DMS 273 (cell line): ENCODE data around the gene ANKRD33B.

ENCODE experiments used
- DNase-seq: peaks from one replicate; lab custom pipeline; 2025; ENCODE audit not compliant: unreplicated experiment; lab: John Stamatoyannopoulos, UW

ANKRD33B gene

DNA sequence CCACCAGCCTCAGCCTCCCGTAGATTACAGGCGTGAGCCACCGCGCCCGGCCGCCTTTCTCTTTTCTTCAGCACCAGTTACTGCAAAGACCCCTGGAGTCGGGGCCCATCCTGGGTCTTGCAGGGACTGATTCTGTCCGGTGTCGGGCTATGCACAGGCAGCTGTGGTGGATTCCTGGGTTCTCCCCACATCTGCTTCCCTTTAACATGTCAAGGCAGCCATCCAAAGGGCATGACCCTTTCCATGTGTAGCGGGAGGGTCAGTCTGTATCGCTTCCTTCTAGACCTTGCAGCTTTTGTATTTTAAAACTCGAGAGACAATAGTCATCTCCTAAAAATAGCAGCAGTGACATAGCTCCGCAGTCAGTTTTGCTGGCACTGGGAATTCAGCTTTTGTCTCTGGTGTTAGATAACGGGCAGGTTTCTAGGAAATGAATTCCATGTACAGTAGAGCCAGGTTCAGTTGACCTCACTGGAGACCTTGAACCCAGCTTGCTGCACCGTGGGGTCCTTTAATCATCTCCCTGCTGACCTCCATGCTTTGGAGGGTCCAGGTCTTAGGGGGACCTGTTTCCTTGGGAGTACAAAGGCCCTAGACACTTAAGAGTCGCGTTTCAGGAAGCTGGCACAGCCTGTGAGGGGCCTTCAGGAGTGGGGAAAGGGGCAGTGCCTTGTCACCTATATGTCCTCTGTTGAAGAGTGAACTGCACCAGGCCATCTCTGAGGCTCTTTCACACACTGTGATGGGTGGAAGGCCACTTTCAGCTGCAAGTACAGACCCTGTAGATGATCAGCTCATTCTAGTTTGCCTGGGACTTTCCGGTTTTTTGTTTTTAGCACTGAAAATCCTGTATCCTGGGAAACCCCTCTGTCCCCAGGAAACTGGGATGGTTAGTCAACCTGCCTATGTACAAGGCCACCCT is 13.8 kb downstream of the ANKRD33B start:
- DNase-seq, result no peak

GRCh38 chr5:10578293-10578665 is 14.4 kb downstream of the ANKRD33B start:
- DNase-seq, result no peak

DNA sequence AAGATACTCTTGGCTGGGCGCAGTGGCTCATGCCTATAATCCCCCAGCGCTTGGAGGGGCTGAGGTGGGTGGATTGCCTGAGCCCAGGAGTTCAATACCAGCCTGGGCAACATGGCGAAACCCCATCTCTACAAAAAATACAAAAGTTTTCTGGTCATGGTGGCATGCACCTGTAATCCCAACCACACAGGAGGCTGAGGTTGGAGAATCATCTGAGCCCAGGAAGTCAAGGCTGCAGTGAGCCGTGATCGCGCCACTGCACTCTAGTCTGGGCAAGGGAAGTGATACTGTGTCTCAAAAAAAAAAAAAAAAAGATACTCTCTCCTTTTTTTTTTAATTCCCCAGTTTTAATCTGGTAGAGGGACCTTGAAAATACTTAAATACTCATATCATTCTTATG is 15.0 kb downstream of the ANKRD33B start:
- no peak for DNase-seq

GRCh38 chr5:10579536-10580521 is 16.0 kb downstream of the ANKRD33B start:
- DNase-seq, result no peak

- peak; percentile 42 for DNase-seq
Observed at GRCh38 chr5:10580531-10581423, 16.9 kb downstream of the ANKRD33B start.

DNA sequence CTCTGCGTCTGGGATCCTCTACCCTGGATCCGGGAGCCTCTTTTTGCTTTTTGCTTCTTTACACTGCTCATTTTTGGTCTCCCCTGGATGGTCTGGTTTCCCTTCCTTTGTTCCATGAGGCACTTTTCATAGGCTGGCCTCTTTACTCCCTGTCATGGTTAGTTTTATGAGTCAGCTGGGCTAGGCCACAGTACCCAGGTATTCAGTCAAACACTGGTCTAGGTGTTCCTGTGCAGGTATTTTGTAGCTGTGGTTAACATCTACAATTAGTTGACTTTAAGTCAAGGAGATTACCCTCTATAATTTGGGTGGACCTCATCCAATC is 17.5 kb downstream of the ANKRD33B start:
- DNase-seq, result no peak

- peak; percentile 51 for DNase-seq
Observed at GRCh38 chr5:10581867-10582511, 18.1 kb downstream of the ANKRD33B start.

DNA sequence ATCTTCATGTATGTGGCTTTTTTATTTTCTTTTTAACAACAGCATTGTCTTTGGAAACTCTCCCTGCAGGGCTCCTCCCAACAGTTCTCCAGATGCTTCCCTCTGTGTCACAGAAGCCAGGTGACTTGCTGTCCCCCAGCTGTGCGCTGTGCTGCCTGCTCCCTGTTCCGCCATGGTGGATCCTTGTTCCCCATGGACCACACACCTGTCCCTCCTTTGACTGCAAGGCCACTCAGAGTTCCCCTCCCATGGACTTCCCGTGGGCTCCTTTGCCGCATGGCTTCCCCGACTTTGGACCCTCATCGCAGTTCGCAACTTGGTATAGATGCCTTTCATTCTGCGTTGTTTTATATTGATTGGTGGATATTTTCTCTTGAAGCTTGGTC is 18.6 kb downstream of the ANKRD33B start:
- no peak for DNase-seq

DNA sequence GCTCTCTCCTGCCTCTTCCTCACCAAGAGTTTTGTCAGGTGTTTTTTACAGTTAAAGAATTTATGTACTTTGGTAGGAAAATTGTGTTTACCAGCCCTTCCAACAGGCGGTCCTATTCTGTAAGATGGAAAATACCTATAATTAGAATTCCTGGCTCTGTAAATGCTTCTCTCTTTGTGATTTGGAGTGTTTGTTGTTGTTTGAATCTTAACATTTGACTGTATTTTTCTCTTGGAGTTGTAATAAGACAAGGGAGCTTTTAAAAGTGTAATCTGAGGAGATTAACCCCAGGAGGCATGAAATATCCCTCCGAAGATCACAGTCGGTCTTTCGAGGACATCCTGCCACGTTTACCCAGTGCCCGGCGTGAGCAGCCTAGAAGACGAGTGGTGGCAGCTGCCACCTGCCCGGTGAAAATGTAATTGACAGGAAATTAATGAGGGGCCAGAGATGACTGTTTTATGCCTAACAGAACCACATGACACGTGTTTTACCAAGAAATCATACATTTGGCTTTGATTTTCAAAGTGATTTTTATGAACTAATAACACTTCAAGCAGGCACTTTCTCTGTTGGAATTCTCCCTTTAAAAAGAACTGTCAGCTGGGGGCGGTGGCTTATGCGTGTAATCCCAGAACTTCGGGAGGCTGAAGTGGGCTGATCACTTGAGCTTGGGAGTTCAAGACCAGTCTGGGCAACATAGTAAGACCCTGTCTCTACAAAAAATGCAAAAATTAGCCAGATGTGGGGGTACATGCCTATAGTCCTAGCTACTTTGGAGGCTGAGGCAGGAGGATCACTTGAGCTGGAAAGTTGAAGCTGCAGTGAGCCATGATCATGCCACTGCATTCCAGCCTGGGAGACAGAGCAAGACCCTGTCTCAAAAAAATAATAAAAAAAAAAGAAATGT is 20.0 kb downstream of the ANKRD33B start:
- peak; percentile 68 for DNase-seq

DNA sequence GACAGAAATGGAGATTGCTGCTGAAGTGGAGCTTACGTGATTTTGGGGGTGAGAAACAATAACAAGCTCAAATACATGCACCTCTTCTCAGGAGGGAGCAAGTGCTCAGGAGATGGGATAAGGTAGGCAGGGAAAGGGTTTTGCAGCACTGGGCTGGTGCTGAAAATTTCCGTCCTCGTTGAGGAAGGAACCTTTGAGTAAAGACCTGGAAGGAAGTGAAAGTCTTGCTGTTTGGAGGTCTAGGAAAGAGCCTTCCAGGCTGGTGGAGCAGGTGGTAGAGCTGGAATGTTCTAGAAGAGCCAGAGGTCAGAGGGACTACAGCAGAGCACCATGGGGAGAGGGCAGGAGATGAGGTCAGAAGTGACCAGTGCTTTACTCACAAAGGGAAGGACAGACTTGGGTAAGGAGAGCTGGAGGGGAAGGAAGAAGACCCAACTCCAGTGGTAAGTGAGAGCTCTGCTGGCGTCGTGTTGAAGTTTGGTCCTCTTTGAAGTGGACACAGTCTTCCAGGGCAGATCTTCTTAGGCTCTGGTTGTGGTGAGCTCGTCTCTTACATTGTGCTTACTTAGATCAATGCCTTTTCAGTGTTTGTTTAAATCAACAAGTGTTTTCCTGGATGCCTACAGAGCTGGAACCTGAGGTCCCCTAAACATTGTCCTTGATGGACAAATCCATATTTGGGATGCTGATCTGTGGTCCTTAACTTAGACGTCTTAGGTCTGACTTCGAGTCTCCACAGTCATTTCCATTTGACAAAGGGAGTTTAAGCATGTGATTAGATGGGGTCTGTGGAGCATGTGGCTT is 21.0 kb downstream of the ANKRD33B start:
- DNase-seq, result no peak

DNA sequence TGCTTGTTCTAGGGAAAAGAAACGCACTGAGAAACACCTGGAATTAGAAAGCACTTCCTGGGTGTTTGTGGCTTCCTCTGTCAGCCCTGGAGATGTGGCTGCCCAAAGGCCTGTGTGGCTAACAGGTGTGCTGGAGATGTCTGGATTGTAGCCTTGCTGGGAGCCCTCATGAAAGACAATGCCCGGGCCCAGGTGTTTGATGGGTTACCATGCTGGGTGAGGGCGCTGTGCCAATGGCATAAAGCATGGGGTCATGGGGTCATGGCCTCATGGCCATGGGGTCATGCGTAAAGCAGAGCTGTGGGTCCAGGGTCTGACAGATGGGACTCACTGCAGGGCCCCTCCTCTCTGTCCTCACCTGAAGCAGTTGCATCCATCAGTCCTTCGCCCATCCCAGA is 21.6 kb downstream of the ANKRD33B start:
- no peak for DNase-seq

DNA sequence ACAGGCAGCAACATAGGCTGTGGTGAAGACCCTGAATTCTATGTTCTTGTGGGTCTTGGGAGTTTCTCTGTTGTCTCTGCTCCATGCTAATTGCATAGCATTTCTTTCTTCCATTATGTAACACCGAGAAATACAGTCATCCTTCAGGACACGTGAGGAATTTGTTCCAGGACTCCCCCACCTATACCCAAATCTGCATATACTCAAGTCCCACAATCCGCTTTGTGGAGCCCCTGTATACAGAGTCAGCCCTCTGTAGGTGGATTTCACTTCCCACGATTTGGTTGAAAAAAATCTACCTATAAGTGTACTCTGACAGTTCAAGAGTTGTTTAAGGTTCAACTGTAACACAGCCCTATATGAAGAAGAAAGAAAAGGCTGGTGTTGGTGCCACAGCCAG is 22.1 kb downstream of the ANKRD33B start:
- no peak for DNase-seq

- DNase-seq, result no peak
Observed at GRCh38 chr5:10586555-10586954, 22.7 kb downstream of the ANKRD33B start.

DNA sequence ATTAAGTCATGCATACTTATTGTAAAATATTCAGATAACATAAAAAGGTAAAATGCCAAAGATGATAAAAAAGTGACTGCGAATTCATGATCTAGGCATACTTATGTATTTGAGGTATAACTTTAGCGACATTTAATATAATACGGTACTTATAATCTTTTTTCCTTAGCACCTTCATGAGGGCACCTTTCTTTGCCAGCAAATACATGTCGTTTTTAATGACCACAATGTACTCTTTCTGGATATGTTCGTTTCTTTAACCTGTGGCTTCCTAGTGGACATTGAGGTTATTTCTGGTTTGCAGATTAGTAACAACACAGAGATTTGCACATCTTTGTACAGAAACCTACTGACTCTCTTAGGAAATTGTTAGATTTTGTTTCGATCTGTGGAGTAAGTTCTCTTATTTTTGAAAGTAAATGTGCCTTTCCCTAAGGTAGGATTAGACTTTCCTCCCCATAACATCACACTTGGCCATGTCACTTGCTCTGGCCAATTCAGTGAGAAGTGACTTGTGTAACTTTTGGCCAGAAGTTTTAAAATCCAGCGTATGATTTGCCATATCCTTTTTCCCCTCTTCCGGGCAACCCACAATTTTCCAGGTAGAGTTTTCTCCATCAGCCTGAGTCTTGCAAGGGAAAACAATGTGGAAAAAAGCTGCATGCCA is 24.4 kb downstream of the ANKRD33B start:
- no peak for DNase-seq

GRCh38 chr5:10588779-10589447 is 25.0 kb downstream of the ANKRD33B start:
- peak; percentile 80 for DNase-seq

DNA sequence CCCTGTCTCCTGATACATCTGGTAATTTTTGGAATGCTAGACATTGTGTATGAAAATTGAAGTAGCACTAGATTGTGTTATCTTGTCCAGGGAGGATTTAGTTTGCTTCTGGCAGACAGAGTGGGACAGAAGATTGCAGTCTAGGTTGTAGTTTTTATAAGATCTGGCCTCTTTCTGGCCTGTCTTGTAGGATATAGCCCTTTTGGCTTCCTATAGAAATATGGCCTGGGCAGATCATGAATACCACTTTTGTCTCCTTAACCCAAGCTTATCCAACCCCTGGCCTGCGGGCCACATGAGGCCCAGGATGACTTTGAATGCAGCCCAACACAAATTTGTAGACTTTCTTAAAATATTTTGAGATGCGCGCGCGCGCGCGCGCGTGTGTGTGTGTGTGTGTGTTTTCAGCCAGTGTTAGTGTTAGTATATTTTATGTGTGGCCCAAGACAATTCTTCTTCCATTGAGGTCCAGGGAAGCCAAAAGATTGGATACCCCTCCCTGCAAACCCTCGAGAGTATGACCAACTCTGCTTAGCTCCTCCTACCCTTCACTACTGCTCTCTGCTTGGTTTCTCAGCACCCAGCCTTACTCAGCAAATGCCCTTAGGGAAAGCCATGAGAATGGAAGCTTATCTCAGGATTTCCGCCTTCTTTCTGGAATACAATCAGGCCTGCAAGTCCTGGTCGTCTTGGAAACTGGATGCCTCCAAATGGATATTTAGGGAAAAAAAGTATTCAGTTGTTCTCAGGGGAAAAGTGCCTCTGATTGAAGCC is 26.5 kb downstream of the ANKRD33B start:
- DNase-seq, result peak; percentile 67

- peak; percentile 39 for DNase-seq
Observed at GRCh38 chr5:10591159-10591558, 27.3 kb downstream of the ANKRD33B start.
